GM12801 (cell line): ENCODE measurements around the gene CD247.

ENCODE experiments used
- CTCF ChIP-seq: IDR thresholded peaks from one replicate; pipeline ENCODE4 v1.5.1; 2011; ENCODE audit warnings: control low read depth; ENCODE audit not compliant: insufficient read length; ENCODE audit errors: extremely low read depth

CD247 gene

DNA sequence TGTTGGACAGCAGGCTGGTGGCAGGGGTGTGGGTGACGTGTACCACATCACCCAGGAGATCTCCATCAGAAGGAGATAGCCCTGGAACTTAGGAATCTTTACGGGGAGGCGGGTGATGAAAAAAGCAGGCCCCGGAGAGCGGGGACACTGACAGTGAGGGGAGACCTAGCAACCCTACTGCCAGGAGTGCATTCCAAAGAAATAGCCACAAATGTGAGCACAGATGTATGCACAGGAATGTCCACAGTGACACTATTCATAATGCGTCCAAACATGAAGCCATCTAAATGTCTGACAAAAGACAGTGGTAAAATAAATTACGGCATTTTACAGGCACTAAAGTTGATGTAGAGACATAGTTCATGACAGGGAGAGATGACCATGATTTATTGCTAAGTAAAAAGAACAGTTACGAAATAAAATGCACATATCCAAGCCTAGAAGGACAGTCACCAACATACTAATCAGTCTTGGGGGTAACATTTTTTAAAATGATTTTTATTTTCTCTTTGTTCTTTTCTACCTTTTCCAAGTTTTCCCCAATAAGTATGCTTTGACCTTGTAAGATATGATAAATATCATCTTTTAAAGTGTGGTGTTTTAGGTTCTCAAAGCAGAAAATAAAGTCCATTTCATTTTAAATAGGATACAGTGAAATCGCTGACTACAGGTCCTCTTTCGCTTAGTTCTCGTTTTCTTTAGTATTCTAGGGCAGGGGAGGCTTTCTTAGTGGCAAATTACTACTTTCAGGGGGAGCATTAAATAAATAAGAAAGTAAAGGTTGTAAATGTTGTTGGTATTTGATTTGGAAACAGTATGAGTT is 21.3 kb downstream of the CD247 start:
- no peak for TF ChIP-seq CTCF

- TF ChIP-seq CTCF: no peak
Measured at GRCh38 chr1:167493372-167493771, 25.0 kb downstream of the CD247 start.

- no peak for TF ChIP-seq CTCF
Measured at GRCh38 chr1:167492481-167492910, 25.8 kb downstream of the CD247 start.

- TF ChIP-seq CTCF: no peak
Measured at GRCh38 chr1:167491586-167492461, 26.5 kb downstream of the CD247 start.

- TF ChIP-seq CTCF: no peak
Measured at GRCh38 chr1:167490765-167491164, 27.6 kb downstream of the CD247 start.

DNA sequence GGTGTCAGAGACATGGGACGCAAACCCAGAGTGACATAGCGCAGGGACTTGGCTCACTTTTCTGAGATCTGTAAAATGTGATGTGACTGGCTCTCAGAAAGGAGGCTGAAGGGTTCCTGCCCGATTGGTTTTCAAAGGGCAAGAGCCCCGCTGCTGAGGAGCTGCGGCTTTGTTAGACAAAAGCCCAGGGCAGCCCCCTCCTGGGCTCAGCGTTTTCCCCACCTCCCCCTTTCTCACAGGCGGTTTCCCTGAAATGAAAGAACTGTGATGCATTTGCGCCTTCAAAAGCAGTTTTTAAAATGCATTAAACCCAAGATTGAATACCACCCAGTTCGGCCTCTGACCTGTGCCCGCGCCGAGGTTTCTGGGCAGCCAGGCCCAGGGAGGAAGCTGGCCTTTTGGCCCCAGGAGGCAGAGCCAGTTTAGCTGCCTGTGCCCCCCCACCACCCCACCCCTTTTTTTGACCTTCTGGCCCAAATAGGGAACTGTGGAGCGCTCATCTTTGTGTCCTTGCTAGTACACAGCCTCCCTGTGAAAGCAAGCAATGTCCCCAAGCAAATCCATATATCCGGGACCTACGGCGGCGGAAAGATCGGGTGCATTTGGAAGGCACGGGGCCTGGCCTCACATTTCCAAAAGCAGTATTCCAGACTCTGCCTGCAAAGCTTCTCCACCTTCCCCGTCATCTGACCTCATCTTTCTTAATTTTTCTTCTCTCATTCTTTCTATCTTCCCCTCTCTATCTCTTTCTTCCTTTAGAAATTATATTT is 28.6 kb downstream of the CD247 start:
- TF ChIP-seq CTCF: no peak

DNA sequence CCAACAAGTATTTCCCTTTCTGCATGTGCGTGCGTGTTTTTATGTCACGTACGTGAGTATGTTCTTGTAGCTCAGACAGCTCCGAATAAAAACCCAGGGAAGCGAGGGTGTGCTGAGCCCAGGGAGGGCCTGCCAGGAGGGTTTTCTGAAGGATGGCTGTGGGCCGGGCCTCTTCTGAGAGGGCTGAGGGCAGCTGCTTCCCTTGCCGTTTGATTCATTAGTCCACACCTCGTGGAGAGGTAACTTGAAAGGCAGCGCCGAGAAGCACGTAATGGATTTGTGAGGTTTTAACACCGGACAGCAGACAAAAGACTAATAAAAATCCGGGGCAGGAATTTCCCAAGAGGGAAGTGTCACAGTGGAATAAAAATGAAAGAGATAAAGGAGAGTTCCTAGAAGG is 29.5 kb downstream of the CD247 start:
- no peak for TF ChIP-seq CTCF
